Measurements from ENCODE around the gene TRAM2. TPM values are rescaled to one million over a fixed set of nuclear protein-coding genes. Genes with fewer than 3 reads are reported as not detected.

TRAM2 gene
- total and polyA plus RNA-seq, 2 of the 8 experiments (the other 6 are each of a cell fraction or from before 2014, with no cell fraction given) = 9.0 to 21.4 TPM

GRCh38 chr6:52489881-52490280 is 87.0 kb downstream of the TRAM2 start:
- no peak overlapping the region for H2BK20ac ChIP-seq (ENCODE audit: low read length)
- no peaks in the 10 kb centered on the region for H3K79me2 ChIP-seq (ENCODE audit: control insufficient read depth in 1 of 2, insufficient read depth in 2 of 2, low read length in 2 of 2)
- WGBS, 2 experiments (ENCODE audit: extremely low coverage in 1 of 2, insufficient coverage in 1 of 2, insufficient read length in 1 of 2, insufficient replicate concordance in 2 of 2, low coverage in 1 of 2, low lambda C conversion rate in 2 of 2, missing lambda C conversion rate in 1 of 2) = 85% methylated on average over 5 of the region's 5 CpGs; no CpG with 5 or more reads in 1 of the 2 experiments
- no peak overlapping the region for H3K18ac ChIP-seq (ENCODE audit: extremely low read depth, low read length)
- no peak overlapping the region for H2BK120ac ChIP-seq (replicated peaks; ENCODE audit: low read depth, low read length)
- ChIA-PET CTCF (ENCODE audit: partially characterized antibody) (interaction anchor here (2.1 kb wide), 1 partner anchor 25 kb away, joined by 4 read pairs; no protein-coding TSS in a partner anchor), POLR2A (ENCODE audit: partially characterized antibody) (no interaction called here)
- no peak overlapping the region for H4K5ac ChIP-seq (ENCODE audit: insufficient read length, low read depth, low read length)
- H4K8ac ChIP-seq (ENCODE audit: extremely low read depth, insufficient read depth, low read length) = no peak overlapping the region
- no peak overlapping the region for H3K23ac ChIP-seq (ENCODE audit: insufficient read length)
- H3K9me3 ChIP-seq (ENCODE audit: insufficient read depth in 2 of 2, low read depth in 1 of 2, low read length in 1 of 2) = no peaks in the 10 kb centered on the region
- H3K4me2 ChIP-seq (ENCODE audit: insufficient read depth in 1 of 2, low read depth in 2 of 2, low read length in 2 of 2) = no peak overlapping the region
- H2AK5ac ChIP-seq (ENCODE audit: low read depth, low read length) = no peak overlapping the region
- H3K79me1 ChIP-seq (ENCODE audit: low read depth, low read length) = no peaks in the 10 kb centered on the region
- H4K91ac ChIP-seq (replicated peaks; ENCODE audit: insufficient read length, low read length) = no peak overlapping the region
- no peak overlapping the region for H3K4me3 ChIP-seq (ENCODE audit: extremely low read depth in 1 of 4, insufficient read depth in 2 of 4, low read depth in 3 of 4, low read length in 4 of 4)
- H2BK15ac ChIP-seq (ENCODE audit: low read length) = no peak overlapping the region
- H3K56ac ChIP-seq (replicated peaks; ENCODE audit: insufficient read length, low read depth, low read length) = no peak overlapping the region
- no peak overlapping the region for H3K14ac ChIP-seq (ENCODE audit: insufficient read length)
- no peaks in the 10 kb centered on the region for H4K20me1 ChIP-seq (replicated peaks in 1 of 2; ENCODE audit: control insufficient read depth in 1 of 2, insufficient read depth in 2 of 2, low read length in 2 of 2)
- H3K4ac ChIP-seq (replicated peaks; ENCODE audit: insufficient read length, low read depth, low read length) = no peak overlapping the region
- no peaks in the 10 kb centered on the region for H3K36me3 ChIP-seq (ENCODE audit: control insufficient read depth in 2 of 4, insufficient read depth in 4 of 4, low read length in 3 of 4)
- no peaks in the 10 kb centered on the region for H3K23me2 ChIP-seq (ENCODE audit: low read depth, low read length)
- no peak overlapping the region for H2BK5ac ChIP-seq (ENCODE audit: low read depth, low read length)
- FAIRE-seq = no peak
- no peaks in the 10 kb centered on the region for H3K4me1 ChIP-seq (replicated peaks in 1 of 4; ENCODE audit: control insufficient read depth in 3 of 4, insufficient read depth in 4 of 4, low read length in 3 of 4)
- H2BK12ac ChIP-seq (ENCODE audit: low read depth, low read length) = no peak overlapping the region
- H3K27ac ChIP-seq (ENCODE audit: low read depth, low read length) = no peak overlapping the region
- H3K27me3 ChIP-seq (replicated peaks in 1 of 4; ENCODE audit: control insufficient read depth in 3 of 4, extremely low read depth in 1 of 4, insufficient read depth in 3 of 4, low read length in 3 of 4) = no peaks in the 10 kb centered on the region
- no peak overlapping the region for H3K9ac ChIP-seq (replicated peaks in 1 of 4; ENCODE audit: extremely low read depth in 1 of 4, low read depth in 3 of 4, low read length in 3 of 4)
- DNase-seq (ENCODE audit: low read depth in 1 of 2, low spot score in 2 of 2) = no peak
- H2AFZ ChIP-seq (ENCODE audit: low read length) = no peak overlapping the region
- TF ChIP-seq SUZ12 (IDR thresholded peaks at IDR 0.05; ENCODE audit: low read length) (no peak), JUN (IDR thresholded peaks at IDR 0.05; ENCODE audit: low read depth, low read length) (no peak), POLR2A (IDR thresholded peaks at IDR 0.05; ENCODE audit: control extremely low read depth in 1 of 2, low read depth in 2 of 2, low read length in 2 of 2) (no peak), EP300 (IDR thresholded peaks at IDR 0.05; ENCODE audit: borderline replicate concordance in 1 of 2, low read depth in 2 of 2, low read length in 2 of 2) (no peak), RXRA (IDR thresholded peaks at IDR 0.05; ENCODE audit: insufficient read depth, low read depth, low read length) (no peak), CBX8 (IDR thresholded peaks at IDR 0.05; ENCODE audit: borderline replicate concordance, low read depth, low read length) (no peak), CTCF (IDR thresholded peaks at IDR 0.05; ENCODE audit: control extremely low read depth in 1 of 3, insufficient read depth in 1 of 3, low read depth in 1 of 3, low read length in 3 of 3) (no peak), RNF2 (IDR thresholded peaks at IDR 0.05; ENCODE audit: borderline replicate concordance, low read depth, low read length, missing control alignments, poor library complexity, severe bottlenecking) (no peak), KDM1A (IDR thresholded peaks at IDR 0.05; ENCODE audit: borderline replicate concordance, low read length) (no peak)
- TF ChIP-seq, protein P1, sequence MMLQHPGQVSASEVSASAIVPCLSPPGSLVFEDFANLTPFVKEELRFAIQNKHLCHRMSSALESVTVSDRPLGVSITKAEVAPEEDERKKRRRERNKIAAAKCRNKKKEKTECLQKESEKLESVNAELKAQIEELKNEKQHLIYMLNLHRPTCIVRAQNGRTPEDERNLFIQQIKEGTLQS (IDR thresholded peaks at IDR 0.05; ENCODE audit: insufficient read depth, low read depth, low read length) = no peak
